ENCODE data around the gene STXBP5. TPM values are rescaled to one million over a fixed set of nuclear protein-coding genes. Genes with fewer than 3 reads are reported as not detected.

STXBP5 gene
- total RNA-seq, 1 experiment from 2014 or later = 11.6 TPM

DNA sequence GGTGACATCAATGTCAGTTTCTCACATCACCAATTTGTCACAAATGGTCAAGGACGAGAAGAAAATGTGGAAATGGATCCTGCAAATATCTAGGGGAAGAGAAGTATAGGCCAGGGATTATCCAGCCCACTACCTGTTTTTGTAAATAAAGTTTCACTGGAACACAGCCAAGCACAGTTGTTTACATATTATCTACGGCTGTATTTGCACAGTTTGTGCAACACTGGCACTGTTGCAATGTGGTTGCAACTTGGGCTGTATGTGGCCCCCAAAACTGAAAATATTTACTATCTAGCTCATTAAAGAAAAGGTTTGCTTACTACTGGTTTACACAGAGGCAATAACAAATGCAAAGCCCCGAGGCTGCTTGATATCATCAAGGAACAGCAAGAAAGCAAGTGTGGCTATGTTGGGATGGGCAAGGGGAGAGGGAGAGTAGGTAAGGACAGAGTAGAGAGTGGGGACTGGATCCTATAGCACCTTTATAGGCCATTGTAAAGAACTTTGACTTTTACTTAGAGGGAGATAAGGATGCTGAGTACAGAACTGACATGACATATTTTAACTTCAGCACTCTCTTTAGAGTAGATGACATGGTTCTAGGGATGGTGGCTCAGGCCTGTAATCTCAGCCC, 11.8 kb upstream of the STXBP5 start:
- Histone ChIP-seq H3K79me2 (ENCODE audit: insufficient read depth, low read length) (no peaks in the 10 kb centered on the region), H4K8ac (replicated peaks; ENCODE audit: insufficient read length, low read depth, low read length) (no peak overlapping the region)

More for the DNA sequence above, 11.8 kb upstream of the STXBP5 start:
- Histone ChIP-seq H3K23me2 (ENCODE audit: insufficient read length, low read depth, low read length, poor library complexity, severe bottlenecking) (no peaks in the 10 kb centered on the region), H2BK20ac (ENCODE audit: low read depth, low read length, poor library complexity, severe bottlenecking) (no peak overlapping the region), H2BK12ac (ENCODE audit: insufficient read length, low read depth, low read length) (no peak overlapping the region), H3K27me3 (ENCODE audit: insufficient read depth, low read length) (no peaks in the 10 kb centered on the region), H4K20me1 (ENCODE audit: control insufficient read depth, insufficient read depth, insufficient read length) (no peaks in the 10 kb centered on the region), H3K14ac (ENCODE audit: insufficient read depth, low read length) (no peak overlapping the region), H3K9ac (ENCODE audit: extremely low read depth, insufficient read length, low read length) (no peak overlapping the region), H2BK15ac (ENCODE audit: low read depth, low read length) (no peak overlapping the region), H2AFZ (ENCODE audit: low read length) (no peak overlapping the region), H3K4ac (ENCODE audit: low read depth, low read length) (no peak overlapping the region), H4K5ac (ENCODE audit: insufficient read length, low read depth, low read length) (no peak overlapping the region), H3K4me1 (ENCODE audit: insufficient read depth, low read length) (no peaks in the 10 kb centered on the region), H2BK120ac (ENCODE audit: low read depth, low read length, poor library complexity, severe bottlenecking) (no peak overlapping the region), H3K56ac (ENCODE audit: insufficient read length, low read depth, low read length) (no peak overlapping the region), H3K9me3 (ENCODE audit: control insufficient read depth, low read depth, low read length) (no peaks in the 10 kb centered on the region), H3T11ph (ENCODE audit: low read length) (no peak overlapping the region), H2BK5ac (ENCODE audit: insufficient read length, low read length) (no peak overlapping the region), H3K27ac (ENCODE audit: insufficient read length, low read depth, low read length) (no peak overlapping the region), H3K18ac (ENCODE audit: insufficient read length, low read depth, low read length) (no peak overlapping the region), H3K23ac (ENCODE audit: insufficient read length, low read depth, low read length) (no peak overlapping the region), H4K91ac (ENCODE audit: insufficient read length, low read depth, low read length) (no peak overlapping the region), H3K79me1 (ENCODE audit: insufficient read depth, low read depth, low read length, poor library complexity, severe bottlenecking) (no peaks in the 10 kb centered on the region), H3K4me2 (ENCODE audit: insufficient read depth, insufficient read length, low read length) (no peak overlapping the region), H2AK5ac (ENCODE audit: insufficient read length, low read length) (no peak overlapping the region)
- TF ChIP-seq CTCF (conservative IDR thresholded peaks at IDR 0.05) = no peak
- H3K4me1 Mint-ChIP-seq = no peaks in the 10 kb centered on the region
- no peaks in the 10 kb centered on the region for H3K27me3 Mint-ChIP-seq (ENCODE audit: low read depth)
- H3K36me3 Mint-ChIP-seq (ENCODE audit: insufficient read depth in 1 of 3, low read depth in 3 of 3) = no peaks in the 10 kb centered on the region
- H3K9me3 Mint-ChIP-seq = no peaks in the 10 kb centered on the region
- WGBS (ENCODE audit: extremely low coverage, insufficient read length, low lambda C conversion rate) = no CpG with 5 or more reads among the region's 3 CpGs
- H3K27ac Mint-ChIP-seq = no peak overlapping the region
- no peak for DNase-seq
- no peak overlapping the region for H3K4me3 Mint-ChIP-seq

Data from H9 (cell line).